HG03135 (cell line): Measurements from ENCODE around the gene DSTN.

ENCODE experiments used
- ATAC-seq: cut with Tn5 transposase; IDR thresholded peaks from one replicate; pipeline ENCODE4 v1.9.1; 2021; ENCODE audit warnings: mild to moderate bottlenecking, moderate library complexity; ENCODE audit not compliant: unreplicated experiment

The DSTN gene

DNA sequence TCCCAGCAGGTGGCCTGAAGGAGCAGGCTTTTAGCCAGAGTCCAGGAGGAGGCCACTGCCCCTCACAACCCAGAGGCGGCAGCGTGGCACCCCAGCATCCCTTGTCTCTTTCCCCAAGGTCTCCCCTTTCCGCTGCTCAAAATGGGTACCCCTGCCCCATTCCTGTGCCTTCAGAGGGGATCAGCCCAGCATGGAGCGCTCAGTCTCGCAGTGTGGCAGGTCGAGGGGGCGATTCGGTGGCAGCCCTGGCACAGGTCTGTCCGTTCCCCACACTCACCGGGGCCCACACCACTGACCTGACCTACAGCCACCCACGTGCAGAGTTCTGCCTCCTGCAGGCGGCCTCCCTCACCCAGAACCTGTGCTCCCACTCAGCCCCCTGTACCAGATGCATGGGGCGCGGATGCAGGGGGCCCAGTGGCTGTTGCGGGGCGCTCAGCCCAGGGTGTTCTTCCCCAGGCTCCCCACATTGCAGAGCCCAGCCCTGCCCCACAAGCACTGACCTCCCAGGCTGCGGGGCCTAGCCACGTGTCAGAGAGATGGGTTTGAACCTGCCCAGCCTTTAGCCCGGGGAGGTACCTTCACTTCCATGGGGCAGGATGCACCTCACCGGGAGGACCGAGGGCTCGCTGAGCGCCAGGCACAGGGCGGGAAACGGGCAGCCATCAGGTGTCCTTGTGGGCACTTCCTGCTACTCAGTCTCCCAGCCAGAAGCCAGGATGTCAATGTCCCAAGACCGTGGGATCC, 41.8 kb downstream of the DSTN start:
- ATAC-seq, result no peak

DNA sequence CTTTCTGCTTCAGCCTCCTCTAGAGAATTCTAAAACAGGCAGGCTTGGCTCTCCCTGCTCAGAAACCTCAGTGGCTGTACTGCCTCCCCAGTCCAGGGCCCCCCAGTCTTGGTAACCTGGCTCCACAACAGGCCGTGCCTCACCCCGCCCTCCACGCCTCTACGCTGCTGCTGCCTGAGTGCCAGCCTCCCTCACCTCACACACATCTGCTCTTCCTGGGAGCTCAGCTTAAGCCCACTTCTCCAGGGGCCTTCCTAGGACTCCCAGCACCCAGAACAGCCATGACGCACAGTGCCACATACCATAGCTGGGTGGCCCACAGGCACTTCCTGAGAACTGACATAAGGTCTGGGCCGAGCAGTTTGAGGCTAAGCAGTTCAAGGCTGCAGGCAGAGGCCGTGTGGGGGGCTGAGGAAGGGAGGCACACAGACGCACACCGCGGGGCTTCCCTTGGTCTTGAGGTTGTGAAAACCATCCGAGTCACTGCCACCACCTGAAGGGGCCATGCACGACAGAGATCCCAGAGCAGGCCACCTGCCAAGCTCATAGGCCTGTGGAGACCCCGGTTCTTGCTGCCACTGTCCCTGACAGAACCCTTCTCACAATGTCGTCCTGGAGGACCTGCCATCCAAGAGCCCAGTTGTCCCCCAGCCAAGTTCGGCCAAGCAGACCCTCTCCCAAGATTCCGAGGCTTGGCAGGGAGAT, 42.6 kb downstream of the DSTN start:
- ATAC-seq, result no peak

DNA sequence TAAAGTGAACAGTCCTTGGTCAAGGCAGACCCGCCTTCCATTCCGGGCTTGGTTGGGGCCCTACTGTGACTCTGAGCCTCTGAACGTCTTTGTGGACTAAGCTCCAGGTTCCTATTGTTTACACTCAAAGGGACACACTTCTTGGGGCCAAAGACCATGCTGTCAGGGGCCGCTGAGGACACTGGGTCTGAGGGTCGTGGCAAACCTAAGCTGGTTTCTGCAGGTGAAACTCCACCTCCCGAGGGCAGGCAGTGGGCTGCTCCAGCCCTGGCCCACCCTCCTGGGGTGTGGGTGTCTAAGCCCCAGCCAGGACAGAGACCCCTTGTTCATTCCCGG, 43.1 kb downstream of the DSTN start:
- no peak for ATAC-seq

DNA sequence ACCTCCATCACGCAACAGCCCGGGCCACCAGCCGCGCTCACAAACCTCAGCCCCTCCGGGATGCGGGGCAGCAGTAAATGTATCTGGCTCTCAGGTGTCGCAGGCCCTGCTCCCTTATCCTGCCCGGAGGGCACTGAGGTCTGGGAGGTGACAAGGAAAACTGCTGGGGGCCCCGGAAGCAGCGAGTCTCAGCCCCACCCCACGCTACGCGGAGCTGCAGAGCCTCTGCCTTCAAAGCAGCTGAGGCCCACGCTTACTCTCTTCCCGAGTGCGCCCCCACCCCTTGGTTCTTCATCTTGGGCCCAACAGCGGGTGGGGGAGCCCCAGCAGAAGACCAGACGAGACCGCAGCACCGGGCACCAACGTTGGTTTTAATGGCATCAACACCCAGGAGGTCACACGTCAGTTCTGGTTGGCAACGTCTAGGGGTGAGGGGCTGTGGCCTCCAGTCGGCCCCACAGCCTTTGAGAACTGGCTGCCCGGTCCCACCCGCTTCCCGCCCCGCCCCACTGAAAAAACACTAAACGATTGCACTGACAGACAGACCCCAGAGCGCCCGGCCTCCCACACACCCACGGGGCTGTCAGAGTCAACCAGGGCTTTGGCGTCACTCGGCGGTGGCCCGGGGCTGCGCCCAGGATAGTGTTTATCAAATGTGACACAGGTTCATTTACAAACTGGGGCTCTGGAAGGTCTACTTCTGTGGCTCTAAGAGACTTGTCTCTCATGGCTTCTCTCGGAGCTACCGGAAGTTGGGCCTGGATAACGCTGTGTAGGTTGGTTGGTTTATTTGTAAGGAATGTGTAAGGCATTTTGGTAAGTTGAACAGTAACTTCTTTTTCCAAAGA, 43.7 kb downstream of the DSTN start:
- ATAC-seq, result no peak

DNA sequence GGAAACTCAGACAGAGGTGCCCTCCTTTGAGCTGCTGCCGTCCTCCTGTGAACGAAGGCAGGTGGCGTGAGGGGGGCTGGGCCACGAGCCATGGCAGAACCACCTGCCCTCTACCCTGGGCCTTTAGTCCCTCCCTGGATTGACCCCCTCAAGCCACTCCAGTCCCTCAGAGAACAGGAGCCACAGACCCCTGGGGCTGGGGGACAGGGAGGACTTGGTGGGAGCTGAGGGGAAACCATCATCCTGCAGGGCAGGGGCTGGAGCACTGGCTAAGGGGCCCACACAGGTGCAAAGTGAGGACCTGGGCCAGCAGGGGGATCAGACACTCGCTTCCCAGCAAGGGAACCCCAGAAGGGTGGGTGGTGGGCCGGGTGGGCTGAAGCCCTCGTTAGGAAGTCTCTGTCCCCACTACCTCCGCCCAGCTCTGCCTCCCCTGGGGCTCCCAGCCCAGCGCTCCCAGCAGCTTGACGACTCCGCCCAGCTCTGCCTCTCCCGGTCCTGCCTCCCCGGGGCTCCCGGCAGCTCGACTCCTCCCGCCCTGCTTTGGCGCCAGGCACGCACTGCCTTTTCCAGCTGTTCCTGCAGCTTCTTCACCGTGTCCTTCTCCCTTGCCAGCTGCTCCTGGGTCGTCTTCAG, 44.4 kb downstream of the DSTN start:
- no peak for ATAC-seq

DNA sequence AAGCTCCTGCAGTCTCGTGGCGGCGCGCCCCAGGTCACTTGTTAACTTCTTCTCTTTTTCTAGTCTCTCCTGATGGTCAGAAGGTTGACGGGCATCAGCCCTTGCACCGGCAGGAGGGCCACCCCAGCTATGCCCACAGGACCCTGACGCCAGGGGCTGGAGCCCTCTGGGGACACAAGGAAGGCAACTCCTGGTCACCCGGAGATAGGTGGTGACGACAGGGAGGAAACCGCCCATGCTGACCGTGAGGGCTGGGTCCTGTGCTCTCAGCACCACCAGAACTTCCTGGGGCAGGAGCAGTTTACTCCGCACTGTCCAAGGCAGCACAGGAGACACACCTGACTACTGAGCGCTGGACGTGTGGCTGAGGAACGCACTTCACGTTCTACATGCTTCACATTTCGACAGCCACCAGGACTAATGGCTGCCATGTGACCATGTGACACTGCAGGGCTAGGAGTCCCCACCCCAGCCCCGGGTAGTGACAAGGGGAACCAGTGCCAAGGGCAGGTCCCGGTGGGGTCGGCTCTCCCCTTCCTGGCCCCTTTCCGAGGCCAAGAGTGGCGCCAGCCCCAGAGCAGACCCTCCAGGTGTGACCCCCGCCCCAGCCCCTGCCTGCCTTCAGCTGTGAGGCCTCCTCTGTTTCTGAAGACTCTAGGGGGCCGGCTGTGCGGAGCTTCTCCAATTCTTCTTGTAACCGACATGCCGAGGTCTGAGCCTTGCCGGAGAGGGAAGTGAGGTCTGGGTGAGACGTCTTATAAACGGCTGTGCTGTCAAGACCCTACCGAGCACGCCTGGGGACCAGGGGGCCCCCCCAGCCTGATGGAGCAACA, 45.2 kb downstream of the DSTN start:
- no peak for ATAC-seq

DNA sequence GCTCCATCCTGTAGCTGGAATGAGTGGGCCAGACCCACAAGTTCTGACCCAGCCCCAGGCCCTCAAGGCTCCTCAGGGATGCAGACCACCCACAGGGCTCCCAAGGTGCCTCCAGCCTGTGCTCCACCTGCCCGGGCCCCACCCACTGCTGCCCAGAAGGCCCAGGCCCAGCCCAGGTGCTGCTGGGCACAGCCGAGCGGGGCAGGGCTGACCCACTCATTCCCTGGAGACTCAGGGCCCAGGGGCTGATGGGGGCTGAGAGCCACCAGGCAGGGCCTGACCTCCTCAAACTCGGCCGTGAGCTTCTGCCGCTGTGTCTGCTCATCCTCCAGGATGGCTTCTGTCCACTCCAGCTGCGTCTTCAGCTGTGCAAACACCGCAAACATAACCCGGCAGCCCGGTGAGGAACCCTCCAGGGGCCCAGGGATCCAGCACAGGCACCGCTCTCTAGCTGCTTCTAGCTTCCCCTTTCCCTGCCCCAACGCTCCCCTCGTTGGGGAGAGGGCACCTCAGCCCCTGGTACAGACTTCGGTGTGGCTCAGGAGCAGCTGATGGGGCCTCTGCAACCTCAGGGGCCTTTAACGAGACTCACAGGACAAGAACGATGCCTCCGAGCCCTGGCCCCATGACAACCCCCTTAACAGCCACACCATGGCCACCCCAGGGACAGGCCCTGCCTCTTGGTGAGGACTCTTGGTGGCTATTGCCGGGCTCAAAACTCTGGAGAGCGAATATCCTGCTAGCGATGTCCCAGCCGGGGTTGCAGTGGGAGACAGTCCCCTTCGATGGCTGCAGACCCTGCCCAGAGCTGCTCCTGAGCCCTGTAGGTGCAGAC, 46.0 kb downstream of the DSTN start:
- no peak for ATAC-seq

DNA sequence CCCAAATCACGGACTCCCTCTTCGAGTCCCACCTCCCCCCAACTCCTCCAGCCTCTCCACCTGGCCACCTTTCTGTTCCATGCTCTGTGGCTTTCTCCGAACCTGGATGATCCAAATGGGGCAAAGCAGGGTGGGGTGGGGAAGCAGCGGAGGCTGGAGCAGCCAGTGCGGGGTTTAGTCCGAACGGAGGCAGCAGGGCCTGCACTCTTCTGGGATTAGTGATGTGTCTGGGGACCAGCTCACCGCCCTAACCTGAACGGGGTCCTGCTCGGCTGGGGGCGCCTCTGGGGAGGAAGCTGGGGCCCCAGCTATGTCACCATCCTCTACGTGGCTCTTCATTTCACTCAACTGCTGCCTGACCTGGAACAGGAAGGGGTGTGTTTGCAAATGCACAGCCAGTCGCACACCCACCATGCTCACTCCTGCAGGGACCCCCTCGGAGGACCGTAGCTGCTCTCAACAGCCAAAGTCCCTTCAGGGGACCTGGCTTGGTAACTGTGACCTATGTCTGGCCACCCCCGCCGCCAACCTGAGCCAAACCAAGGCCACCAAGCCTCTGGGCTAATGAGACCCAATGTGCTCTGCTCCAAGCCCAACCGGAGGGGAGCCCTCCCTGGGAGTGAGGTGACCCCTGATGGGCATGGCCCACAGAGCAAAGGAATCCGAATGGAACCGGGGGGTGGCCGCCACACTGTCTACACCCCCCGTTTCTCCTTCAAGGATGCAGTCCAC, 46.8 kb downstream of the DSTN start:
- ATAC-seq, result no peak

- no peak for ATAC-seq
Observed at GRCh38 chr20:17617212-17617867, 47.5 kb downstream of the DSTN start.

DNA sequence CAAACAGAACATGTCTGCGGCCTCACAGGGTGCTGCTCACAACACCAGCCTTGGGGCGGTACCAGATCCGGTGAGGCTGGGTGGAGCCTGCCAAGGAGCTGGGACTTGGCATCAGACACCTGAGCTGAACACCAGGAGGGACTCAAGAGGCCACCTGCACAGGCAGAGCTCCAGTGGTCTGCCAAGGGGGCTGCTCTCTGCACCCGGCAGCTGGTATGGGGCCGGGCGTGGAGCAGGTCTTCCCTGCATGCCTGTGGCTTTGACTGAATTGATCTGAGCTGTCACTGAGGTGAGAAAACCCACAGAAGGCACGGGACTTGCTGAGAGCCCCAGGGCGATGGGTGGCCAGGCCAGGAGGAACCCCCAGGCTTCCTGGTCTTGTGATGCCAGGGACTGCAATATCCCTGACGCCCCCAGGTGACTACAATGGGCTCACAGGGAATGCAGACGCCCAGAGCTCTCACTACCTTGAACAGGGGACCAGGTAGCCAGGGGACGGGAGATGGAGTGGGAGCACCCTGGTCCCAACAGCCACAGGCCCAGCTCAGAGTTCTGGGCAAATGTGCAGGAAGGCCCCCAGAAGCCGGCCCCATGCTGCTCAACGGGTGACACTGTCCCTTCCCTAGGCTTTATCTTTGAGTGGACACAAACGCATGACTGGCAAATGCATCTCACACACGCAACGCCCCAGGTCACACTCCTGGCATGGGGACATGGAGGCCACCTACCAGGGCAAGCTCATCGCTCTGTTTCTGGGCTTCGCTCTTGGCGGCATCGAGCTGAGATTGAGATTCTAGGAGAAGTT, 48.2 kb downstream of the DSTN start:
- no peak for ATAC-seq

GRCh38 chr20:17618673-17619013, 48.8 kb downstream of the DSTN start:
- no peak for ATAC-seq

GRCh38 chr20:17619351-17620093, 49.6 kb downstream of the DSTN start:
- ATAC-seq, result no peak

- no peak for ATAC-seq
Observed at GRCh38 chr20:17620371-17621228, 50.7 kb downstream of the DSTN start.

GRCh38 chr20:17621229-17621968, 51.5 kb downstream of the DSTN start:
- ATAC-seq, result no peak

DNA sequence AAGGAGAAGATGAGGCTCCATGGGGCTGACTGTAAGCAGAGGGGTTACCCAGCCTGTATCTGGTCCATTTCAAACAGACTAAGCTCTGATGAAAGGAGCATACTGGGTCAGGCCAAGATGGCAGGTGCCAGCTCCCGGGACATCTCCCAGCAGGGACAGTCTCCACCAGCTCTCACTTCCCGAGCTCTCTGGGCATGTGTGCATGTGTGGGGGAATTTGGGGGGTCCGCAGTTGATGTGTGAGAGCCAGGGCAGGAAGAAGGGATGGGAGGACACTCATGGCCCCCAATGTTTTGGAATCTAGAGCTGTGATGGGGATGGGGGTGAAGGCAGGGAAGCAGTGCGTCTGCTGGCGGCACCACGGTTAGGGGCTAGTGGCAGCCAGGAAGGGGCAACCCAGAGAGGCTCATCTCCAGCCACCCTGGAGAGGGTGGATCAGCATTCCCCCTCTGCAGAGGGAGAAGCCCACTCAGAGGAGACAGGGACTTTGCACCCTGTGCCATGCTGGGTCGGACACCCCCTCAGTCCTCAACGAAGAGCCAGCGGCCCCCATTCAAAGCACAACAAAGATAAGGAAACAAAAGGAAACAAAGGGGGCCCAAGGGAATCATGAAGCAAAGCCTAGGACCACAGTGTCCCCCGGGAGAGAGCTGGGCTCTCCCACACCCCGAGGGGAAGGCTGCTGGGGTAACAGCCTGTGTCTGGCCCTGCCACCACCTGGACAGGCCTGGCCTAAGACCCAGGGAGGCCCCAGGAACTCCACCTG, 52.4 kb downstream of the DSTN start:
- ATAC-seq, result no peak
